HepG2 (cell line): ENCODE data around the gene TBC1D16. TPM values are rescaled to one million over a fixed set of nuclear protein-coding genes. Genes with fewer than 3 reads are reported as not detected.

Source experiments
- ARID2 ChIP-seq: sonication (generic); formaldehyde crosslinking; IDR thresholded peaks from 2 replicates; pipeline ENCODE4 v1.8.1; 2022; ENCODE audit warnings: mild to moderate bottlenecking, missing genetic modification reagents, borderline replicate concordance
- CHD2 ChIP-seq: IDR thresholded peaks from 2 replicates; pipeline ENCODE4 v1.6.1; 2011; ENCODE audit warnings: low read depth, low read length, improper control_type of control experiment
- DNMT1 ChIP-seq: sonication (generic); formaldehyde crosslinking; IDR thresholded peaks from 2 replicates; pipeline ENCODE4 v1.5.1; 2020; ENCODE audit warnings: mild to moderate bottlenecking, missing genetic modification reagents
- E2F2 ChIP-seq: sonication (generic); formaldehyde crosslinking; IDR thresholded peaks from 2 replicates; pipeline ENCODE4 v1.4.0; 2020; ENCODE audit warnings: missing genetic modification reagents, borderline replicate concordance
- ETS1 ChIP-seq: sonication (generic); formaldehyde crosslinking; IDR thresholded peaks from 2 replicates; pipeline ENCODE4 v1.4.0; 2020; ENCODE audit warnings: missing genetic modification reagents
- HDAC6 ChIP-seq: fragments of 200-600 bp; sonication (generic); IDR thresholded peaks from 2 replicates; pipeline ENCODE4 v1.7.0; 2017; ENCODE audit warnings: mild to moderate bottlenecking, antibody characterized with exemption, low read length, low read depth
- HOMEZ ChIP-seq: IDR thresholded peaks from 2 replicates; pipeline ENCODE4 v1.6.1; 2016; ENCODE audit warnings: low read depth
- IRX3 ChIP-seq: sonication (generic); formaldehyde crosslinking; IDR thresholded peaks from 2 replicates; pipeline ENCODE4 v1.8.1; 2023; ENCODE audit warnings: mild to moderate bottlenecking, low read depth, missing genetic modification reagents, borderline replicate concordance
- KDM5B ChIP-seq: sonication (generic); formaldehyde crosslinking; IDR thresholded peaks from 2 replicates; pipeline ENCODE4 v1.4.0; 2020; ENCODE audit warnings: missing genetic modification reagents, mild to moderate bottlenecking, borderline replicate concordance
- PREB ChIP-seq: sonication (generic); formaldehyde crosslinking; IDR thresholded peaks from 2 replicates; pipeline ENCODE4 v1.4.0; 2020; ENCODE audit warnings: missing genetic modification reagents
- SMAD9 ChIP-seq: sonication (generic); formaldehyde crosslinking; IDR thresholded peaks from 2 replicates; pipeline ENCODE4 v1.5.1; 2020; ENCODE audit warnings: mild to moderate bottlenecking, missing genetic modification reagents
- YY1 ChIP-seq: IDR thresholded peaks from 2 replicates; pipeline ENCODE4 v1.6.1; 2011; ENCODE audit warnings: low read length, low read depth, moderate library complexity, mild to moderate bottlenecking; ENCODE audit not compliant: insufficient read depth, insufficient replicate concordance
- ZNF142 ChIP-seq: sonication (generic); formaldehyde crosslinking; IDR thresholded peaks from 2 replicates; pipeline ENCODE4 v1.4.0; 2020; ENCODE audit warnings: missing genetic modification reagents
- ZNF160 ChIP-seq: sonication (generic); formaldehyde crosslinking; IDR thresholded peaks from 2 replicates; pipeline ENCODE4 v1.8.0; 2022; ENCODE audit warnings: mild to moderate bottlenecking, inconsistent platforms, missing genetic modification reagents
- ZNF207 ChIP-seq: fragments of 450-650 bp; IDR thresholded peaks from 2 replicates; pipeline ENCODE4 v1.6.1; 2016; ENCODE audit warnings: antibody characterized with exemption, borderline replicate concordance
- ZNF747 ChIP-seq: sonication (generic); formaldehyde crosslinking; IDR thresholded peaks from 2 replicates; pipeline ENCODE4 v1.8.1; 2023; ENCODE audit warnings: missing genetic modification reagents, mild to moderate bottlenecking, borderline replicate concordance
- ZNF75D ChIP-seq: sonication (generic); formaldehyde crosslinking; IDR thresholded peaks from 2 replicates; pipeline ENCODE4 v1.8.1; 2023; ENCODE audit warnings: missing genetic modification reagents, mild to moderate bottlenecking, borderline replicate concordance
- ZNF790 ChIP-seq: sonication (generic); formaldehyde crosslinking; IDR thresholded peaks from 2 replicates; pipeline ENCODE4 v1.8.0; 2022; ENCODE audit warnings: missing genetic modification reagents, mild to moderate bottlenecking, borderline replicate concordance
- polyA plus RNA-seq, 8 experiments: library from polyadenylated mRNA; depleted of rRNA in 3 of 8; stranded (reverse) in 7 of 8; unstranded in 1 of 8; fragments of >200 nt; fragmentation: Illumina TruSeq in 4 of 8; extraction: Trizol in 4 of 8; gene quantifications; 2 replicates each; pipeline versions ENCODE4 v1.2.1 to v1.2.3, GENCODE V29; 2011 to 2016; ENCODE audit warnings: low read depth in 4 of 8, missing spikeins in 1 of 8, mixed read lengths in 1 of 8; ENCODE audit not compliant: insufficient read depth in 1 of 8
- total RNA-seq, 5 experiments: library from RNA; depleted of rRNA; stranded (reverse); fragments of >200 nt; fragmentation: Illumina TruSeq; extraction: Trizol; gene quantifications; 2 replicates each; pipeline ENCODE4 v1.2.3, GENCODE V29; 2016; ENCODE audit warnings: low read depth in 1 of 5

Gene TBC1D16
- total and polyA plus RNA-seq, 2 of the 13 experiments (the other 11 are each of a cell fraction or from before 2014, with no cell fraction given), result 14.9 to 24.9 TPM

GRCh38 chr17:80071116-80071841, 35.6 kb upstream of the TBC1D16 start (continued):
- TF ChIP-seq ETS1 (CRISPR knock-in tag) (no peak), HDAC6 (no peak), DNMT1 (CRISPR knock-in tag) (no peak), YY1 (no peak), ZNF790 (CRISPR knock-in tag) (no peak), ZNF747 (CRISPR knock-in tag) (no peak), ZNF160 (no peak), ZNF142 (CRISPR knock-in tag) (no peak), CHD2 (no peak), ZNF207 (no peak), HOMEZ (CRISPR knock-in tag) (no peak), ARID2 (CRISPR knock-in tag) (no peak), IRX3 (CRISPR knock-in tag) (no peak), ZNF75D (no peak), SMAD9 (CRISPR knock-in tag) (no peak), KDM5B (CRISPR knock-in tag) (no peak; the same call in 1 of the 2 replicates), E2F2 (CRISPR knock-in tag) (no peak), PREB (no peak)
